Stimulated activated CD8-positive, alpha-beta memory T cell treated with anti-CD3 and anti-CD28 coated beads, Interleukin-15, amount 100 ng/mL, for 1 hour (primary cell): ENCODE data around the gene TCAIM.

Experiments used
- DNase-seq: peaks from one replicate; pipeline ENCODE4 v3.0.0-alpha.2; 2020; ENCODE audit warnings: low read depth

TCAIM gene

DNA sequence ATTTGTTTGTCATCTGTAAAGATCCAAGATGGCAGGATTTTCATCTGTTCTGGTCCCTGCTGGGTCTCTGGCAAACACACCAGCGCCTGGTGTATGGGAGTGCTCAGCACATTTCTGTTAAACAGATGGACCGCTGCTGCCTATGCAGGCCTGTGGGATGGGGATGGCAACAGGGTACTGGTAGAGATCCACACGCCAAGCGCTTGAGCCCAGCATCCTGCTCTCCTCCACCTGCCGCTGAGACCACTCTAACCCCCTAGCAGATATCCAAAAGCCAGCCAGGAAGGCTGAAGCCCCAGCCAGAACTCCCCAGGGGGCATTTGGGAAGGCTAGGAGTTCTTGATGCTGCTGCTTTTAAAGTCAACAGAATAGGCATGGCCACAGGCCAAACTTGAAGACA, 107.2 kb downstream of the TCAIM start:
- no peak for DNase-seq

DNA sequence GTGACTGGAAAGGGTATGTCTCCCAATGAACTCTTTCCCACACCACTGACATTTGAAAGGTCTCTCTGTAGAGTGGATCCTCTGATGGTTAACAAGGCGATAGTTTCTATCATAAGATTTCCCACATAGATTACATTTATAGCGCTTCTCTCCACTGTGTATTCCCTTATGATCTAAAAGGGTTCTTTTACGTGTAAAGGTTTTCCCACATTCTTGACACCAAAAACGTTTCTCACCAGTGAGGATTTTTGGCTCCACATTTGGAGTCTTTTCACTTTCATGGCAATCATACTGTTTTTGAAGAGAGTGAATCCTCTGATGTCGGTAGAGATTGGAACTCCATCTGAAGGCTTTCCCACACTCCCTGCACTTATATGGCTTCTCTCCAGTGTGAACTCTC, 108.4 kb downstream of the TCAIM start:
- no peak for DNase-seq

DNA sequence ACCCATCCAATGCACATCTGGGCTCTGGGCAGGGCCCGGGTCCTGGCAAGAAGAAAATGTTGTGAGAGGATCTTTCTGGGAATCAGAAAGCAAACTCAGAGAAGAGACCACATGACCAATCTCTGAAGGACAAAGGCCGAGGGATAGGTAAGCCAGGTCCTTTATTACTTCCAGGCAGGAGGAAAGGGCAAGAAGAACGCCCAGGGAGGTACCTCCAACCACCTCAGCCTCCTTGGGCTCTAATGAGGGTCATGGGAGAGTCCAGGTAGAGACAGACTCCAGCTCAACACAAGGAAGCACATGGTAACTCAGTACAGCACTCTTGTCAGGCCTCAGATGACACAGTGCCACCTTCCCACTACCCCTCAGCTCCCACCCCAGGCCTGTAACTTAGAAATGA, 112.9 kb downstream of the TCAIM start:
- no peak for DNase-seq

DNA sequence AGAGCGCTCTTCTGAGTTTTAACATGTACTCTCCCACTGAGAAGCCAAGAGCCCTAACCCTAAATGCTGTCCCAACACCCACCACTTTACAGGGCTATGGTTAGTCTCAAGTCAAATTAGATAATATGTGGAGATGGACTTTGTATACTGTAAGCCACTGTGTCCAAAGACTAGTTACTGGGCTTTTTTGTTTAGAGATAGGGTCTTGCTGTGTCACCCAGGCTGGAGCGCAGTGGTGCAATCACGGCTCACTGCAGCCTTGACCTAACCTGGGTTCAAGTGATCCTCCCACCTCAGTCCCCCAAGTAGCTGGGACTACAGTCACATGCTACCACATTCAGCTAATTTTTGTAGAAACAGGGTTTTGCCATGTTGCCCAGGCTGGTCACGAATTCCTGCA, 115.7 kb downstream of the TCAIM start:
- no peak for DNase-seq

DNA sequence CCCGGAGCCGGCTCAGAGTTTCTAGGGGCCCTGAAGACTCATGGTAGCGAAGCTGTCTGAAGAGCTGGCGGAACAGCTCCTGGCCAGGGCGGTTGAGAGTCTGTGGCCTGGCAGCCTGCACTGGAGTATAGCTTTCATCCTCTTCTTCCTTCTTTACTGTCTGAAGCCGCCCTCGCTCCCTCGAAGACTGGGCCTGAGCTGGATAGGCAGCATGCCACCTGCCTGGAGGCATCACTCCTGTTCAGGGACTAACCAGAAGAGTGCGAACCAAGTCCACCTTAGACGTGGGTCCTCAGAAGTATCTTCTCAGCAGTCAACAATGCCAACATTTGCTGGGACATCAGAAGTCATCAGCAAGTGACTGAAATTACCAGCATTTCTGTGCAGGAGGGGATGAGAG, 116.8 kb downstream of the TCAIM start:
- no peak for DNase-seq
